ENCODE measurements around the gene HJV.

DNA sequence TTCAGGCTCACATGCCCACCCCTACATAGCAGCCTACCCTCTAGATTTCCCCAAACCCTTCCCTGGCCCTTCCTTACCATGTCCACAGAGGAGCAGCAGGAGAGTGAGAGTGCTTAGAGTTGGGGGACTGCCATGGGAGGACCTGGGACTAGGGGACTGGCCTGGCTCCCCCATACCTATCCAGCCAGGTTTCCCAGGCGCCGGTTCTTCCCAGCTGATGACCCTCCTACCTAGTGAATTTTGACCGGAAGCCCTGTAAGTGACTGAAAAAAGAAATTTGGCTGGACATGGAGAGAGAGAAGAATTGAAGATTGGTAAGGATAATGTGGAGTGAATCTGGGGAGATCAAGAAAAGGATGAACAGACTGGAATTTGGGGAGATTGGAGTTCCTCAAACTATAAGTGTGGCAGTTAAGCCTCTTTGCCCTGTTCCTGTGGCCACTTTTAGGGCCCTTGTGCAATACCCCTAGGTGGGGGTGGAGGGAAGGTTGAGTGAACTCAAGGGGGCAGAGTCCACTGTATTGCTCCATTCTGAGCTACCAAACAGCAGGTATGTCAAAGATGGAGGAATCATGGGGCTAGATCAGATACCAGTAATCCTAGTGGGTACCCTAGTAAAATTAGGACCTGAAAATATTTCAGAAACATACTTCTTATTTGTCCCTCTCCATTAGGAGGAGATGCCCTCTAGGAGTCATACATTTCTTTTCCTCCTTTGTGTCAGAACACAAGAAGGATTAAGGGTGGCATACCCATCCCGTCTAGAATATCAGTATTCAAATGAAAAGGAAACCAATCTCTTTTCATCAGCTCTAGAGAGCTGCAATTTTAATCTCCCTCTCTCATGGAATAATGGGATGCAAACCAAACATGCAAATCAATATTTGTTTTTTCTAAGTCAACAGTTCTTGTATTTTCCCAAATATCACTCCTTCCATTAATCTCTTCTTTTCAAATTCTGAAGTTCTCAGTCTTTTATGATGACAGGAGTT, 1.2 kb downstream of the HJV start:
- TF ChIP-seq, protein P1, sequence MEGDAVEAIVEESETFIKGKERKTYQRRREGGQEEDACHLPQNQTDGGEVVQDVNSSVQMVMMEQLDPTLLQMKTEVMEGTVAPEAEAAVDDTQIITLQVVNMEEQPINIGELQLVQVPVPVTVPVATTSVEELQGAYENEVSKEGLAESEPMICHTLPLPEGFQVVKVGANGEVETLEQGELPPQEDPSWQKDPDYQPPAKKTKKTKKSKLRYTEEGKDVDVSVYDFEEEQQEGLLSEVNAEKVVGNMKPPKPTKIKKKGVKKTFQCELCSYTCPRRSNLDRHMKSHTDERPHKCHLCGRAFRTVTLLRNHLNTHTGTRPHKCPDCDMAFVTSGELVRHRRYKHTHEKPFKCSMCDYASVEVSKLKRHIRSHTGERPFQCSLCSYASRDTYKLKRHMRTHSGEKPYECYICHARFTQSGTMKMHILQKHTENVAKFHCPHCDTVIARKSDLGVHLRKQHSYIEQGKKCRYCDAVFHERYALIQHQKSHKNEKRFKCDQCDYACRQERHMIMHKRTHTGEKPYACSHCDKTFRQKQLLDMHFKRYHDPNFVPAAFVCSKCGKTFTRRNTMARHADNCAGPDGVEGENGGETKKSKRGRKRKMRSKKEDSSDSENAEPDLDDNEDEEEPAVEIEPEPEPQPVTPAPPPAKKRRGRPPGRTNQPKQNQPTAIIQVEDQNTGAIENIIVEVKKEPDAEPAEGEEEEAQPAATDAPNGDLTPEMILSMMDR (conservative IDR thresholded peaks at IDR 0.05 in 1 of 2, IDR thresholded peaks at IDR 0.05 in 1 of 2; ENCODE audit: extremely low read depth in 1 of 2, insufficient read depth in 1 of 2, low read depth in 1 of 2, low read length in 2 of 2), result no peak
- no peak for TF ChIP-seq EZH2 (IDR thresholded peaks at IDR 0.05; ENCODE audit: borderline replicate concordance, low read length)
